Panc1 (cell line): Measurements from ENCODE around the gene ZNF74.

Experiments
- POLR2AphosphoS5 ChIP-seq: IDR thresholded peaks from 2 replicates; pipeline ENCODE4 v1.6.1; 2012; ENCODE audit warnings: mild to moderate bottlenecking, low read depth, low read length, moderate library complexity
- SIN3A ChIP-seq: IDR thresholded peaks from 2 replicates; pipeline ENCODE4 v1.6.1; 2012; ENCODE audit warnings: low read depth, mild to moderate bottlenecking, low read length, moderate library complexity, borderline replicate concordance; ENCODE audit not compliant: insufficient read depth

DNA sequence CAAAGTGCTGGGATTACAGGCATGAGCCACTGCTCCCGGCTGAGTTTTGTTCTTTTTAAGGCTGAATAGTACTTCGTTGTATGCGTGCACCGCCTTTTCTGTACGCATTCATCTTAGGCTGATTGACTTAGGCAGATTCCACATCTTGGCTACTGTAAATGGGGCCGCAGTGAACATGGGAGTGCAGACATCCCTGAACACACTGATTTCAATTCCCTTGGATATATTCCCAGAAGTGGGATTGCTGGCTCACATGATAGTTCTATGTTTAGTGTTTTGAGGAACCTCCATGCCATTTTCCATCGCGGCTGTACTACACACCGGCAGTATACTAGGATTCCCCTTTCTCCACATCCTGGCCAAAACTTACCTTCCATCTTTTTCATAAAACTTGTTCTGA, 10.4 kb upstream of the ZNF74 start:
- TF ChIP-seq SIN3A (no peak), POLR2AphosphoS5 (no peak)
